A549 treated with ZK216348 at 1 μM for 4 hours (cell line): ENCODE results near the gene OTX1. TPM values are rescaled to one million over a fixed set of nuclear protein-coding genes. Genes with fewer than 3 reads are reported as not detected.

Experiments used
- total RNA-seq: library from RNA; stranded (reverse); fragments of 200-300 nt; extraction: Qiagen RNA extraction; gene quantifications from 5 replicates; pipeline ENCODE4 v1.2.3, GENCODE V29; 2022; ENCODE audit warnings: low read depth

The OTX1 gene
- 2.2 to 4.5 TPM (median 4.1 TPM) in 5 replicates for total RNA-seq

DNA sequence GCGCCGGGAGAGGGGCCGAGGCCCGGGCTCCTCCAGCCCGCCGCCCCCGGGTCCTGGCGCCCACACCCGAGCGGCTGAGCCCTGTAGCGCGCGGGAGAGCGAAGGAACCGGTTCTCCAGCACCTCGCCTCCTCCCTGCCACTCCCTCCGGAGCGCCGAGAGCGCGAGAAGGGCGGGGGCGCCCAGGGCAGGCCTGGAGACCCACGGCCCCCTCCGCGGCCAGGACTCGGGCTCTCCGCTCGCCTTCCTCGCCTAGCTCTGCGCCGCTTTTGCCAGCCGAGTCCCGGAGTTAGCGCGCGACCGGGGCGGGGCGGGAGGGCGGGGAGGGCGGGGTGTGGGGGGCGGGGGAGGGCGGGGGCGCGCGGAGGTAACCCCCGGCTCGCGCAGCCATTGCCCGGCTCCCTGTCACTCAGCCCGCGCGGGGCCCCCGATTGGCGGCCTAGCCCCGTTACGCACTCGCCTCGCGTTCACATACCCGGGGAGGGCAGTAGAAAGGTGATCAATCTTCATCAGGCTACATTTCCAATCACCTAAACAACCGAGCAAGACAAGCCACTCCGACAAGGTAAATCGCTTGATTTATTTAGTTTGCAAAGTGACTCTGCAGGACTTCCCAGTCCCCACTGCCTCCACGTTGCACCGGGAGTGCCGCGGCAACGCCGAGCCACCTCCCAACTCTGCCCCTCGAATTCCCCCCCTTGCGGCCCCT is at the start of gene OTX1:
TSS of gene OTX1 (plus strand) at position 497 of the 708 bp plus-strand sequence. CDS start 2,161 bp downstream, outside the sequence.

